ENCODE results near the gene GIMAP4.
"Not testable (repeated sequence)": the region's sequence is repeated elsewhere in the genome, so short reads cannot be mapped to it uniquely, and the experiment has no call there.

GIMAP4 gene

GRCh38 chr7:150580638-150581394 lies 13.6 kb downstream of the GIMAP4 start:
- DNase-seq (ENCODE audit: low read depth in 2 of 2), result no peak

- no peak for DNase-seq (ENCODE audit: low read depth in 2 of 2)
Observed at GRCh38 chr7:150585199-150585598, 18.0 kb downstream of the GIMAP4 start.

GRCh38 chr7:150586068-150586784 lies 19.0 kb downstream of the GIMAP4 start:
- DNase-seq (ENCODE audit: low read depth in 2 of 2), result no peak

GRCh38 chr7:150586785-150587152 lies 19.6 kb downstream of the GIMAP4 start:
- DNase-seq (ENCODE audit: low read depth in 2 of 2), result no peak

- DNase-seq (ENCODE audit: low read depth in 2 of 2), result no peak
Observed at GRCh38 chr7:150587551-150587950, 20.4 kb downstream of the GIMAP4 start.

GRCh38 chr7:150594805-150595204 lies 27.6 kb downstream of the GIMAP4 start:
- no peak for DNase-seq (ENCODE audit: low read depth in 2 of 2)

- no peak for DNase-seq (ENCODE audit: low read depth in 2 of 2)
Observed at GRCh38 chr7:150595361-150595760, 28.2 kb downstream of the GIMAP4 start.

- not testable (repeated sequence) for DNase-seq (ENCODE audit: low read depth in 2 of 2)
Observed at GRCh38 chr7:150603600-150603999, 36.4 kb downstream of the GIMAP4 start.

- no peak for DNase-seq (ENCODE audit: low read depth in 2 of 2)
Observed at GRCh38 chr7:150610233-150610632, 43.0 kb downstream of the GIMAP4 start.

GRCh38 chr7:150612925-150613324 lies 45.7 kb downstream of the GIMAP4 start:
- no peak for DNase-seq (ENCODE audit: low read depth in 2 of 2)

GRCh38 chr7:150613880-150614279 lies 46.7 kb downstream of the GIMAP4 start:
- DNase-seq (ENCODE audit: low read depth in 2 of 2), result no peak

GRCh38 chr7:150614426-150614825 lies 47.2 kb downstream of the GIMAP4 start:
- not testable (repeated sequence) for DNase-seq (ENCODE audit: low read depth in 2 of 2)

- not testable (repeated sequence) for DNase-seq (ENCODE audit: low read depth in 2 of 2)
Observed at GRCh38 chr7:150615221-150615755, 48.1 kb downstream of the GIMAP4 start.

GRCh38 chr7:150620061-150620460 lies 52.9 kb downstream of the GIMAP4 start:
- DNase-seq (ENCODE audit: low read depth in 2 of 2), result no peak

- no peak for DNase-seq (ENCODE audit: low read depth in 2 of 2)
Observed at GRCh38 chr7:150620617-150621371, 53.6 kb downstream of the GIMAP4 start.

- DNase-seq (ENCODE audit: low read depth in 2 of 2), result no peak
Observed at GRCh38 chr7:150621376-150621775, 54.2 kb downstream of the GIMAP4 start.
